ENCODE results near the gene BLM. TPM values are rescaled to one million over a fixed set of nuclear protein-coding genes. Genes with fewer than 3 reads are reported as not detected.
"Not testable (repeated sequence)": the region's sequence is repeated elsewhere in the genome, so short reads cannot be mapped to it uniquely, and the experiment has no call there.

BLM gene
- total RNA-seq, 1 donor from 2014 or later: 21.5 TPM

- TF ChIP-seq, protein P1, sequence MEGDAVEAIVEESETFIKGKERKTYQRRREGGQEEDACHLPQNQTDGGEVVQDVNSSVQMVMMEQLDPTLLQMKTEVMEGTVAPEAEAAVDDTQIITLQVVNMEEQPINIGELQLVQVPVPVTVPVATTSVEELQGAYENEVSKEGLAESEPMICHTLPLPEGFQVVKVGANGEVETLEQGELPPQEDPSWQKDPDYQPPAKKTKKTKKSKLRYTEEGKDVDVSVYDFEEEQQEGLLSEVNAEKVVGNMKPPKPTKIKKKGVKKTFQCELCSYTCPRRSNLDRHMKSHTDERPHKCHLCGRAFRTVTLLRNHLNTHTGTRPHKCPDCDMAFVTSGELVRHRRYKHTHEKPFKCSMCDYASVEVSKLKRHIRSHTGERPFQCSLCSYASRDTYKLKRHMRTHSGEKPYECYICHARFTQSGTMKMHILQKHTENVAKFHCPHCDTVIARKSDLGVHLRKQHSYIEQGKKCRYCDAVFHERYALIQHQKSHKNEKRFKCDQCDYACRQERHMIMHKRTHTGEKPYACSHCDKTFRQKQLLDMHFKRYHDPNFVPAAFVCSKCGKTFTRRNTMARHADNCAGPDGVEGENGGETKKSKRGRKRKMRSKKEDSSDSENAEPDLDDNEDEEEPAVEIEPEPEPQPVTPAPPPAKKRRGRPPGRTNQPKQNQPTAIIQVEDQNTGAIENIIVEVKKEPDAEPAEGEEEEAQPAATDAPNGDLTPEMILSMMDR (conservative IDR thresholded peaks at IDR 0.05): no peak
Measured at GRCh38 chr15:90683371-90683770, 33.8 kb upstream of the BLM start.

DNA sequence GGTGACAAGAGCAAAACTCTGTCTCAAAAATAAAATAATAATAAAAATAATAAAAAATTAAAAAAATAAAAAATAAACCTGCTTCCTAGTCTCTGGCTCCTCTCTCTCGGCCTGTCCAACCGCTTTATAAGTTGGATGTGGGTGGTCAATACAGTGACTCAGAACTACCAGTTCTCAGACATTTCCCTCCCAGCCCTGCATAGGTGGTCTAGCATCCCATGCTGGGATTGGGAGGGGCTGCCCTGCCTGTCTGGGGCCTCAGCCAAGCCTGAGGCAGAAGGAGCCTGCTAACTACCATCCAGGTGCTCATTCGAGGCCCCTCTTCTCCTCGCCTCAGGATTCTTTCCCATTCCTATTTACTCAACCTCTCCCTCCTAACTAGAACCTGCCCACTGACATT, 33.3 kb upstream of the BLM start:
- H3K27ac Mint-ChIP-seq: no peak overlapping the region
- no peaks in the 10 kb centered on the region for H3K9me3 Mint-ChIP-seq
- TF ChIP-seq, protein P1 (conservative IDR thresholded peaks at IDR 0.05): no peak
- H3K36me3 Mint-ChIP-seq: no peaks in the 10 kb centered on the region
- no peaks in the 10 kb centered on the region for H3K27me3 Mint-ChIP-seq
- no peak for DNase-seq (ENCODE audit: extremely low spot score, unreplicated experiment)
- peaks cover 7% of the 10 kb centered on the region for H3K4me1 Mint-ChIP-seq (ENCODE audit: unreplicated experiment)
- H3K4me3 Mint-ChIP-seq: no peak overlapping the region

More at GRCh38 chr15:90683371-90683770, 33.8 kb upstream of the BLM start:
- Mint-ChIP-seq H3K4me1 (ENCODE audit: unreplicated experiment) (peaks cover 7% of the 10 kb centered on the region), H3K9me3 (no peaks in the 10 kb centered on the region), H3K36me3 (no peaks in the 10 kb centered on the region), H3K4me3 (no peak overlapping the region), H3K27me3 (no peaks in the 10 kb centered on the region), H3K27ac (no peak overlapping the region)
- DNase-seq (ENCODE audit: extremely low spot score, unreplicated experiment): no peak

DNA sequence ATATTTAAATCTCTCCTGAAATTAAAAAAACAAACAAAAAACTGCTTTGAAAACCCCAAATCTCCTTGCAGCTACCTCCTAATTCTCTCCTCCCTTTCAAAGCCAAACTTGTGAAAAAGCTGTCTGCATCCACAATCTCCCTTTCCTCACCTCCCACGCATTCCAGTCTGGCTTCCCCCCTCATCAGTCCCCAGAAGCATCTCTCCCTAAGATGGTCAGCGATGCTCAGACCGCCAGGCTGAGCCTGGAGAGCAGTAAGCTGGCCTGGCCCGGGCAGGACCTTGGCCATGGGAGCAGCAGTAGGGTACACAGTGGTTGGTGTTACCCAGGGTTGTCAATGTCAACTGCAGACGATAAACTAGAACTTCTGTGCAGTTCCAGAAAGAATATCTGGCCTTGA, 32.9 kb upstream of the BLM start:
- Mint-ChIP-seq H3K4me1 (ENCODE audit: unreplicated experiment) (peaks cover 7% of the 10 kb centered on the region), H3K9me3 (no peaks in the 10 kb centered on the region), H3K27me3 (no peaks in the 10 kb centered on the region), H3K36me3 (no peaks in the 10 kb centered on the region), H3K4me3 (no peak overlapping the region), H3K27ac (no peak overlapping the region)
- TF ChIP-seq, protein P1 (conservative IDR thresholded peaks at IDR 0.05): no peak
- no peak for DNase-seq (ENCODE audit: extremely low spot score, unreplicated experiment)

GRCh38 chr15:90685591-90686434, 31.3 kb upstream of the BLM start:
- Mint-ChIP-seq H3K4me3 (no peak overlapping the region), H3K27me3 (no peaks in the 10 kb centered on the region), H3K27ac (no peak overlapping the region), H3K4me1 (ENCODE audit: unreplicated experiment) (peaks cover 7% of the 10 kb centered on the region), H3K36me3 (no peaks in the 10 kb centered on the region), H3K9me3 (no peaks in the 10 kb centered on the region)
- TF ChIP-seq, protein P1 (conservative IDR thresholded peaks at IDR 0.05): no peak
- no peak for DNase-seq (ENCODE audit: extremely low spot score, unreplicated experiment)

GRCh38 chr15:90686435-90687218, 30.5 kb upstream of the BLM start:
- Mint-ChIP-seq H3K36me3 (no peaks in the 10 kb centered on the region), H3K9me3 (no peaks in the 10 kb centered on the region), H3K27ac (no peak overlapping the region), H3K4me1 (ENCODE audit: unreplicated experiment) (peaks cover 7% of the 10 kb centered on the region), H3K4me3 (no peak overlapping the region), H3K27me3 (no peaks in the 10 kb centered on the region)
- DNase-seq (ENCODE audit: extremely low spot score, unreplicated experiment): no peak
- TF ChIP-seq, protein P1 (conservative IDR thresholded peaks at IDR 0.05): no peak

DNA sequence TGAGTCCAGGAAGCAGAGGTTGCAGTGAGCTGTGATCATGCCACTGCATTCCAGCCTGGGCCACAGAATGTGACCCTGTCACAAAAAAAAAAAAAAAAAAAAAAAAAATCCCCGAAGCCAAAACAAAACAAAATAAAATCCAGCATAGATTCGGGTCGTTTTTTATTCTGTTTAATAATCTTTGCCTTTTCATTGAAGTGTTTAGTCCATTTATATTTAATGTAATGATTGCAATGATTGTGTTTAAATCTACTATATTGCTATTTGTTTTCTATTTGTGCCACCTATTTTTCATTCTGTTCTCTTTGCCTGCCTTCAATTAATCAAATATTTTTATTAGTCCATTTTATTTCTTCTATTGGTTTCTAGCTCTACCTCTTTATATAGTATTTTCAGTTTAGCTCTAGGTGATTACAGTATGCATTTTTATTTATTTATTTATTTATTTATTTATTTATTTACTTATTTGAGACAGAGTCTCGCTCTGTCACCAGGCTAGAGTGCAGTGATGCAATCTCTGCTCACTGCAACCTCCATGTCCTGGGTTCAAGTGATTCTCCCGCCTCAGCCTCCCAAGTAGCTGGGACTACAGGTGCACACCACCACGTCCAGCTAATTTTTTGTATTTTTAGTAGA, 27.7 kb upstream of the BLM start:
- not testable (repeated sequence) for H3K4me3 Mint-ChIP-seq; DNase-seq (ENCODE audit: extremely low spot score, unreplicated experiment); H3K9me3 Mint-ChIP-seq; H3K4me1 Mint-ChIP-seq (ENCODE audit: unreplicated experiment); H3K27me3 Mint-ChIP-seq; H3K27ac Mint-ChIP-seq; H3K36me3 Mint-ChIP-seq
